AG09319 (cell line): ENCODE measurements around the gene CX3CR1.

Source experiments
- DNase-seq: peaks from one replicate; pipeline ENCODE4 v3.0.0-alpha.2; 2010; ENCODE audit warnings: low read depth; ENCODE audit errors: extremely low read depth
- TF ChIP-seq, protein P1 (sequence below): IDR thresholded peaks from 2 replicates; pipeline ENCODE4 v1.5.1; 2011; ENCODE audit warnings: low read depth, mild to moderate bottlenecking, inconsistent platforms, low read length, moderate library complexity

The CX3CR1 gene

DNA sequence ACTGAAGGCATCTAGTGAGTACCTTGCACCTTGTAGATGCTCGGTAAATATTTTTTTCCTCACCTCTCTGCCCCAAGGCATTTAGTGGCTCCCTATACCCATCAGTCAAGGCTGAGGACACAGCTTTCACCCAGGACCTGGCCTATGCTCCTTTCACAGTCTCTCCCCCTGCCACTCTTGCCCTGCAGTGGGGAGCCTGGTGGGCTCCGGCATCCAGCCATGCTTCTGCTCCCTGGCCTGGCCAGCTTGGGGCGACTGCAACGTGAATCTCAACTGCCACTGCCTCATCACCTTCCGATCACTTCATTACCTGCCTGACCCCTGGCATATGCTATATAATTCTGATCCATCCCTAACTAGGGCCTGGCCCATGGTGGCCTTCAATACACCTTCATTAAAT lies 735 bp upstream of the CX3CR1 start:
- no peak for DNase-seq
- TF ChIP-seq, protein P1, sequence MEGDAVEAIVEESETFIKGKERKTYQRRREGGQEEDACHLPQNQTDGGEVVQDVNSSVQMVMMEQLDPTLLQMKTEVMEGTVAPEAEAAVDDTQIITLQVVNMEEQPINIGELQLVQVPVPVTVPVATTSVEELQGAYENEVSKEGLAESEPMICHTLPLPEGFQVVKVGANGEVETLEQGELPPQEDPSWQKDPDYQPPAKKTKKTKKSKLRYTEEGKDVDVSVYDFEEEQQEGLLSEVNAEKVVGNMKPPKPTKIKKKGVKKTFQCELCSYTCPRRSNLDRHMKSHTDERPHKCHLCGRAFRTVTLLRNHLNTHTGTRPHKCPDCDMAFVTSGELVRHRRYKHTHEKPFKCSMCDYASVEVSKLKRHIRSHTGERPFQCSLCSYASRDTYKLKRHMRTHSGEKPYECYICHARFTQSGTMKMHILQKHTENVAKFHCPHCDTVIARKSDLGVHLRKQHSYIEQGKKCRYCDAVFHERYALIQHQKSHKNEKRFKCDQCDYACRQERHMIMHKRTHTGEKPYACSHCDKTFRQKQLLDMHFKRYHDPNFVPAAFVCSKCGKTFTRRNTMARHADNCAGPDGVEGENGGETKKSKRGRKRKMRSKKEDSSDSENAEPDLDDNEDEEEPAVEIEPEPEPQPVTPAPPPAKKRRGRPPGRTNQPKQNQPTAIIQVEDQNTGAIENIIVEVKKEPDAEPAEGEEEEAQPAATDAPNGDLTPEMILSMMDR = no peak

- no peak for DNase-seq
- TF ChIP-seq, protein P1 = no peak
These were observed 1.3 kb downstream of the CX3CR1 start for GRCh38 chr3:39278616-39278935.

- TF ChIP-seq, protein P1 = no peak
- no peak for DNase-seq
These were observed 1.8 kb downstream of the CX3CR1 start for GRCh38 chr3:39277893-39278615.

DNA sequence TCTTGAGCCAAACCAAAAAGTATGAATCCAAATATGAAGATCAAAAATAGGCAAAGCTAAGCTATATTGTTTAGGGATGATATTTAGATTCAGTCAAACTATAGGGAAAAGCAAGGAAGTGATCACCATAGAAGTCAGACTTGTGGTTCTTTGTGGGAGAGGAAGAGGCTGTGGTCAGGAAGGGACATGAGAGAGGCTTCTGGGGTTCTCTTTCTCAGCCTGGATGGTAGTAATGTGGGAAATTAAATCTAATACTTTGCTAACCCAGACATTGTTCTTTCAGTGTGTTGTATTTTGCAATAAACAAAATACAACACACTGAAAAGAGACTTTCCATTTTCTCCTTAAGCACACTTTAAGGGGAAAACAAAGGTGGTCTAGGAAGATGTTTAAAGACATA lies 3.1 kb downstream of the CX3CR1 start:
- TF ChIP-seq, protein P1 = no peak
- DNase-seq = no peak

DNA sequence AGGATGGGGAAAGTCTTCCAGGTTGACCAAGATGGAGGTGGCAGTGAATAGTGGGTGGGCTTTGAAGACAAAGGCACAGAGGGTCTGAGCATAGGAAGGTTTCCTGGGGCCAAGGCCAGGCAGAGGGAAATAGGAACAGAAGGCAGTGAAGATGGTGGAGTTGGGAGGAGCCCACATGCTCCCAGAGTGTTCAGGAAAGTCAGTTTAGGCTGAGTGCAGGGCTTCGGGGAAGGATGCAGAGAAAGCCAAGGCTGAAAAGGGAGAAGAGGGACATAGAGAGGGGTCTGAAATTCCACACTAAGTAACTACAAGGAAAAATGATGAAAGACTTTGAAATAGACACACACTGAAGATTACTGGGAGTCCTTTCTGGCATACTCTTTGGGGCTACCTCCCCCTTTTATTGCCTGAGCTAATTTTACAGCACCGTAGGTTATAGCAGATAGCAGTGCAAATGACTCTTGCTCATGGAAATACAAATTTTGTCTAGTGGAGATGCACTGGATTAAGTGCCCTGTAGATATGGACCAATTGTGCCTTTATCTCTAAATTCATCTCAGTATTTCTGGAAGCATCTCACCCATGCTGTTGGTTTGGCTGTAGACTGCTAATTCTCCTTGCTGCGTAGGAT lies 3.8 kb downstream of the CX3CR1 start:
- TF ChIP-seq, protein P1 = no peak
- DNase-seq = no peak

- DNase-seq = no peak
- TF ChIP-seq, protein P1 = no peak
These were observed 4.8 kb downstream of the CX3CR1 start for GRCh38 chr3:39275052-39275451.

GRCh38 chr3:39273119-39273518 lies 6.7 kb downstream of the CX3CR1 start:
- DNase-seq = no peak

More at GRCh38 chr3:39273119-39273518, 6.7 kb downstream of the CX3CR1 start:
- TF ChIP-seq, protein P1 = no peak; the same call in 1 of the 2 replicates
